H1 (cell line): ENCODE measurements around the gene CUX1. TPM values are rescaled to one million over a fixed set of nuclear protein-coding genes. Genes with fewer than 3 reads are reported as not detected.

ENCODE experiments used
- CTCF ChIA-PET: fragments of 300-600 bp; sonication (Branson Sonifier 250); formaldehyde crosslinking; loops from one replicate; lab custom pipeline; 2021; ENCODE audit not compliant: partially characterized antibody; lab: Charles Lee
- POLR2A ChIA-PET: fragments of 300-600 bp; sonication (Branson Sonifier 250); formaldehyde crosslinking; loops from one replicate; lab custom pipeline; 2021; ENCODE audit warnings: inconsistent platforms; ENCODE audit not compliant: partially characterized antibody; lab: Charles Lee
- DNase-seq, 2 experiments: peaks; one replicate each; pipeline versions ENCODE4 v3.0.0 to v3.0.0-alpha.2; 2010 to 2022; ENCODE audit warnings: low spot score in 2 of 2, low read depth in 1 of 2, mixed read lengths in 1 of 2
- FAIRE-seq: peaks from 2 replicates; lab custom pipeline; 2011; peaks lifted over from hg19 to GRCh38; lab: Jason Lieb, UNC
- H2AFZ ChIP-seq: 2 replicates; pipeline ENCODE4 v1.8.1; 2012; ENCODE audit warnings: low read length, inconsistent platforms
- H2AK5ac ChIP-seq: 2 replicates; pipeline ENCODE4 v1.6.1; 2013; ENCODE audit warnings: low read depth, low read length
- H2BK120ac ChIP-seq: replicated peaks from 2 replicates; pipeline ENCODE3; 2013; ENCODE audit warnings: low read depth, low read length, inconsistent platforms
- H2BK12ac ChIP-seq: 2 replicates; pipeline ENCODE4 v1.6.1; 2013; ENCODE audit warnings: low read depth, low read length
- H2BK15ac ChIP-seq: 2 replicates; pipeline ENCODE4 v1.6.1; 2013; ENCODE audit warnings: low read length
- H2BK20ac ChIP-seq: 2 replicates; pipeline ENCODE4 v1.6.1; 2013; ENCODE audit warnings: low read length
- H2BK5ac ChIP-seq: 2 replicates; pipeline ENCODE4 v1.6.1; 2013; ENCODE audit warnings: low read depth, low read length
- H3K14ac ChIP-seq: 2 replicates; pipeline ENCODE4 v1.6.1; 2013; ENCODE audit warnings: inconsistent platforms; ENCODE audit not compliant: insufficient read length
- H3K18ac ChIP-seq: 2 replicates; pipeline ENCODE4 v1.6.1; 2013; ENCODE audit warnings: low read length; ENCODE audit errors: extremely low read depth
- H3K23ac ChIP-seq: 2 replicates; pipeline ENCODE4 v1.6.1; 2013; ENCODE audit warnings: inconsistent platforms; ENCODE audit not compliant: insufficient read length
- H3K23me2 ChIP-seq: 2 replicates; pipeline ENCODE4 v1.6.1; 2013; ENCODE audit warnings: low read depth, low read length
- H3K27ac ChIP-seq: 2 replicates; pipeline ENCODE4 v1.6.1; 2011; ENCODE audit warnings: low read depth, low read length, inconsistent platforms
- H3K27me3 ChIP-seq, 4 experiments: replicated peaks in 1 of 4; 1 replicate in 1 of 4; 2 replicates in 3 of 4; pipeline versions ENCODE4 v1.6.1 to v1.8.1; 2011 to 2013; ENCODE audit warnings: low read length in 3 of 4, mild to moderate bottlenecking in 3 of 4, inconsistent platforms in 2 of 4, mixed read lengths in 2 of 4, moderate library complexity in 1 of 4; ENCODE audit not compliant: control insufficient read depth in 3 of 4, insufficient read depth in 3 of 4; ENCODE audit errors: extremely low read depth in 1 of 4
- H3K36me3 ChIP-seq, 4 experiments: 2 replicates each; pipeline versions ENCODE4 v1.6.1 to v1.8.1; 2011 to 2013; ENCODE audit warnings: mild to moderate bottlenecking in 4 of 4, low read length in 3 of 4, moderate library complexity in 2 of 4, control low read depth in 1 of 4, inconsistent platforms in 1 of 4; ENCODE audit not compliant: insufficient read depth in 4 of 4, control insufficient read depth in 2 of 4
- H3K4ac ChIP-seq: replicated peaks from 2 replicates; pipeline ENCODE3; 2013; ENCODE audit warnings: low read length, low read depth, mixed read lengths, inconsistent platforms; ENCODE audit not compliant: insufficient read length
- H3K4me1 ChIP-seq, 4 experiments: replicated peaks in 1 of 4; 1 replicate in 1 of 4; 2 replicates in 3 of 4; pipeline versions ENCODE4 v1.6.1 to v1.8.1; 2011 to 2013; ENCODE audit warnings: low read length in 3 of 4, inconsistent platforms in 2 of 4, mixed read lengths in 1 of 4; ENCODE audit not compliant: insufficient read depth in 4 of 4, control insufficient read depth in 3 of 4
- H3K4me2 ChIP-seq, 2 experiments: 2 replicates each; pipeline versions ENCODE4 v1.6.1 to v1.8.1; 2011 to 2013; ENCODE audit warnings: low read depth in 2 of 2, low read length in 2 of 2, control low read depth in 1 of 2, inconsistent platforms in 1 of 2, mild to moderate bottlenecking in 1 of 2; ENCODE audit not compliant: insufficient read depth in 1 of 2
- H3K4me3 ChIP-seq, 4 experiments: fragments of 200-600, 300-600 bp in 1 of 4; sonication (generic), shearing (Covaris generic), sonication (Bioruptor Twin) in 1 of 4; 2 replicates each; pipeline versions ENCODE4 v1.5.1 to v1.8.1; 2011 to 2016; ENCODE audit warnings: low read length in 4 of 4, low read depth in 3 of 4, control low read depth in 2 of 4, inconsistent platforms in 2 of 4, mild to moderate bottlenecking in 2 of 4, mixed read lengths in 1 of 4, moderate library complexity in 1 of 4; ENCODE audit not compliant: insufficient read depth in 2 of 4; ENCODE audit errors: extremely low read depth in 1 of 4
- H3K56ac ChIP-seq: replicated peaks from 2 replicates; pipeline ENCODE3; 2013; ENCODE audit warnings: low read depth, mild to moderate bottlenecking, mixed read lengths, low read length, inconsistent platforms; ENCODE audit not compliant: insufficient read length
- H3K79me1 ChIP-seq: 2 replicates; pipeline ENCODE4 v1.6.1; 2013; ENCODE audit warnings: low read depth, low read length, control low read depth
- H3K79me2 ChIP-seq, 2 experiments: 2 replicates each; pipeline versions ENCODE4 v1.6.1 to v1.8.1; 2012 to 2013; ENCODE audit warnings: low read length in 2 of 2, mild to moderate bottlenecking in 2 of 2, inconsistent platforms in 1 of 2; ENCODE audit not compliant: insufficient read depth in 2 of 2, control insufficient read depth in 1 of 2
- H3K9ac ChIP-seq, 4 experiments: replicated peaks in 1 of 4; 1 replicate in 1 of 4; 2 replicates in 3 of 4; pipeline versions ENCODE4 v1.6.1 to v1.8.1; 2011 to 2013; ENCODE audit warnings: low read depth in 3 of 4, low read length in 3 of 4, control low read depth in 2 of 4, mild to moderate bottlenecking in 2 of 4, moderate library complexity in 2 of 4, inconsistent platforms in 1 of 4; ENCODE audit errors: extremely low read depth in 1 of 4
- H3K9me3 ChIP-seq, 2 experiments: 2 replicates each; pipeline versions ENCODE4 v1.6.1 to v1.8.1; 2012 to 2013; ENCODE audit warnings: mild to moderate bottlenecking in 2 of 2, moderate library complexity in 2 of 2, control low read depth in 1 of 2, inconsistent platforms in 1 of 2, low read depth in 1 of 2, low read length in 1 of 2, mixed read lengths in 1 of 2; ENCODE audit not compliant: insufficient read depth in 2 of 2
- H4K20me1 ChIP-seq, 2 experiments: replicated peaks in 1 of 2; 2 replicates each; pipeline versions ENCODE3 to v1.8.1; 2011 to 2013; ENCODE audit warnings: inconsistent platforms in 2 of 2, low read length in 2 of 2, mild to moderate bottlenecking in 1 of 2; ENCODE audit not compliant: insufficient read depth in 2 of 2, control insufficient read depth in 1 of 2
- H4K5ac ChIP-seq: 2 replicates; pipeline ENCODE4 v1.6.1; 2013; ENCODE audit warnings: low read length, low read depth, mixed read lengths, inconsistent platforms; ENCODE audit not compliant: insufficient read length
- H4K8ac ChIP-seq: 2 replicates; pipeline ENCODE4 v1.8.0; 2013; ENCODE audit warnings: mild to moderate bottlenecking, moderate library complexity, low read length, inconsistent platforms; ENCODE audit not compliant: insufficient read depth; ENCODE audit errors: extremely low read depth
- H4K91ac ChIP-seq: replicated peaks from 2 replicates; pipeline ENCODE3; 2013; ENCODE audit warnings: low read length, mixed read lengths, inconsistent platforms; ENCODE audit not compliant: insufficient read length
- BACH1 ChIP-seq: IDR thresholded peaks from 2 replicates; pipeline ENCODE4 v1.6.1; 2012; ENCODE audit warnings: low read length, improper control_type of control experiment
- CBX5 ChIP-seq: fragments of 300-800, 300-1000 bp; sonication (generic); IDR thresholded peaks from 2 replicates; pipeline ENCODE4 v1.7.1; 2016; ENCODE audit warnings: antibody characterized with exemption, low read length, low read depth
- CEBPB ChIP-seq: IDR thresholded peaks from 2 replicates; pipeline ENCODE4 v1.6.1; 2012; ENCODE audit warnings: low read depth, low read length
- POLR2AphosphoS5 ChIP-seq: IDR thresholded peaks from 2 replicates; pipeline ENCODE4 v1.6.1; 2011; ENCODE audit warnings: low read depth, low read length
- POU5F1 ChIP-seq: IDR thresholded peaks from 2 replicates; pipeline ENCODE4 v1.6.1; 2011; ENCODE audit warnings: low read depth, mild to moderate bottlenecking, low read length, moderate library complexity
- YY1 ChIP-seq: IDR thresholded peaks from 2 replicates; pipeline ENCODE4 v1.6.1; 2011; ENCODE audit warnings: low read depth, mild to moderate bottlenecking, low read length
- WGBS, 2 experiments: shearing (Covaris generic) in 1 of 2; methylation state at CpG; one replicate each; pipeline versions ENCODE4 v1.1.6 to v1.1.7; 2013 to 2015; ENCODE audit warnings: low lambda C conversion rate in 2 of 2, mixed read lengths in 2 of 2, inconsistent platforms in 1 of 2, low coverage in 1 of 2, missing lambda C conversion rate in 1 of 2; ENCODE audit not compliant: insufficient replicate concordance in 2 of 2, insufficient coverage in 1 of 2, insufficient read length in 1 of 2; ENCODE audit errors: extremely low coverage in 1 of 2, missing lambda C conversion rate in 1 of 2; 5-methylcytosine and 5-hydroxymethylcytosine counted together
- polyA plus RNA-seq, 7 experiments: library from polyadenylated mRNA; depleted of rRNA in 3 of 7; stranded (reverse) in 5 of 7; unstranded in 2 of 7; fragments of >200 nt in 5 of 7; fragments of 200-250 nt in 2 of 7; gene quantifications; 1 replicate in 5 of 7; 2 replicates in 1 of 7; 4 replicates in 1 of 7; pipeline versions ENCODE4 v1.2.1 to v1.2.3, GENCODE V29; 2011 to 2013; ENCODE audit warnings: missing spikeins in 2 of 7, mixed read lengths in 2 of 7
- total RNA-seq: library from RNA; stranded (reverse); fragmentation: NEBNext Ultra II Directional; extraction: Animal tissue kit (Norgen Biotek cat#: 25700); gene quantifications from 2 replicates; pipeline ENCODE4 v1.2.1, GENCODE V29; 2021

CUX1 gene
- total and polyA plus RNA-seq, 2 of the 8 experiments (the other 6 are each of a cell fraction or from before 2014, with no cell fraction given), result 21.6 to 65.9 TPM

DNA sequence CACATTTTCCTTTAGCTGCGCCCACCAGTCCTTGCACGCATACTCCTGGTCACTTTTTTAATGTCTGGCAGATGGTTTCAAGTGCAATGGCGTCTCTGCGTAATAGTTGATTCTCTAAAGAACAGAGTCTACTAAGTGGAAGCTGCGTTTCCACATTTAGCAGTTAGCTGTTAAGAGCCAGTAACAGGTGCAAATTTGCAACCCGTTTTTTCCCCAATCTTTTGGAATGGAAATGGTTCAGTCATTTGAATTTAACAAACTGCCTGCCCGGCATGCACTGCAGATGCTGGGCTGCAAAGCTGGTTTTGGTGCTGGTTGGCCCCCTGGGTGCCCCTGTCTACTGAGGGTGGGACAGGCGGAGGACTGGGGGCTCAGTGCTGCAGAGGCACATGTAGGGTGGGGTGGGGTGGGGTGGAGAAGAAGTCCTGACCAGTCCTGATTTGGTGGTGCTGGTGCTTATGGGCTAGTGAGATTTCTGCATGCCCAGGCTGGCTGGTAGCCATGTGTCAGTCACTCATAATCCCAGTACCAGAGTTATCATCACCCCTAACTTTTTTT lies 43.9 kb downstream of the CUX1 start:
- POLR2A ChIA-PET, result interaction anchor here (0.6 to 1.8 kb wide), 6 partner anchors 8 to 597 kb away, joined by 3 to 7 read pairs (median 3); no protein-coding TSS in a partner anchor

More for the DNA sequence above, 43.9 kb downstream of the CUX1 start:
- H3K18ac ChIP-seq, result no peak overlapping the region
- H3K56ac ChIP-seq, result no peak overlapping the region
- H4K20me1 ChIP-seq, result peaks cover 17 to 18% of the 10 kb centered on the region in 2 experiments
- H3K79me2 ChIP-seq, result peaks cover 19 to 95% of the 10 kb centered on the region in 2 experiments
- H2BK15ac ChIP-seq, result no peak overlapping the region
- no peak overlapping the region for H2AK5ac ChIP-seq
- peak overlapping the region; percentile 63 to 68 for H3K4me2 ChIP-seq
- H4K91ac ChIP-seq, result no peak overlapping the region
- no peak overlapping the region for H2AFZ ChIP-seq
- peak overlapping the region in 1 of 4 experiments; percentile 42; a peak in 2 of 8 replicates for H3K4me3 ChIP-seq
- H4K5ac ChIP-seq, result peak overlapping the region; percentile 70
- TF ChIP-seq BACH1 (no peak), YY1 (0 out of 2 replicates have a peak, but pooled peaks have one; percentile 26), POLR2AphosphoS5 (no peak), CEBPB (no peak), CBX5 (no peak), POU5F1 (no peak)
- 0 out of 2 replicates have a peak overlapping the region, but pooled peaks have one; percentile 20 for H4K8ac ChIP-seq
- WGBS, 2 experiments, result 35% methylated on average over 8 of the region's 8 CpGs; no CpG with 5 or more reads in 1 of the 2 experiments
- no peaks in the 10 kb centered on the region for H3K27me3 ChIP-seq
- peaks cover 15 to 31% (median 26%) of the 10 kb centered on the region in 4 experiments; a peak in 6 of 7 replicates for H3K4me1 ChIP-seq
- H3K14ac ChIP-seq, result no peak overlapping the region
- no peak overlapping the region for H2BK20ac ChIP-seq
- DNase-seq (no peak), FAIRE-seq (no peak)
- no peak overlapping the region for H2BK120ac ChIP-seq
- H3K9ac ChIP-seq, result peak overlapping the region in 1 of 4 experiments; percentile 7; a peak in 1 of 7 replicates
- no peak overlapping the region for H3K23ac ChIP-seq
- no peaks in the 10 kb centered on the region for H3K23me2 ChIP-seq
- H2BK12ac ChIP-seq, result no peak overlapping the region
- no peaks in the 10 kb centered on the region for H3K9me3 ChIP-seq
- H2BK5ac ChIP-seq, result peak overlapping the region; percentile 52; the same call in 1 of the 2 replicates
- H3K4ac ChIP-seq, result no peak overlapping the region
- peak overlapping the region; percentile 48; the same call in 1 of the 2 replicates for H3K27ac ChIP-seq
- peaks cover 19% of the 10 kb centered on the region for H3K79me1 ChIP-seq
- no peaks in the 10 kb centered on the region; a peak in 1 of 8 replicates for H3K36me3 ChIP-seq
- CTCF ChIA-PET, result interaction anchor here (0.6 to 1.3 kb wide), 2 partner anchors 9 to 231 kb away, joined by 3 to 4 read pairs; no protein-coding TSS in a partner anchor
